DOHH2 (cell line): Measurements from ENCODE around the gene SLC9A9.

Source experiments
- CTCF ChIP-seq: fragments of 200-600 bp; sonication (generic); IDR thresholded peaks from one replicate; pipeline ENCODE4 v1.5.1; 2014; ENCODE audit warnings: antibody characterized with exemption, mild to moderate bottlenecking, low read depth, low read length; ENCODE audit not compliant: poor library complexity, severe bottlenecking
- EZH2phosphoT487 ChIP-seq: fragments of 200-600 bp; sonication (generic); IDR thresholded peaks from 2 replicates; pipeline ENCODE4 v1.6.1; 2017; ENCODE audit warnings: borderline replicate concordance, mild to moderate bottlenecking, antibody characterized with exemption, low read length, moderate library complexity, mixed read lengths

DNA sequence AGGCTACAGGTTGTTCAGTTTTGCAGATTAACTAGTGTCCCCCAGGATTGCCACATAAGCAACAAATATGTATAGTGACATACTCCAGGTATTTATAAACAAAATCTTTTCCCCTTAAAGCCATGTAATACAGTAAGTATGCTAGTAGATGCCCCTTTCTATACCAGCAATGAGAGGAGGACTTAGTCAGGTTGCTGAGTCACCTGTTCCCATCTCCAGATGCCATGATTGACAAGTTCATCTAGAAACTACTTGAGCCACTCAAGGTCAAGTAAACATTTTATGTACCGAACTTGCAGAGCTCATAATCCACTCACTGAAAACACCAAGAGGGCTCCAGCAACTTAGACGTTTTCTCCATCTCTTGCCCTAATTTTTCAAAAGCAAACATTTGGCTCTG is 18.2 kb downstream of the SLC9A9 start:
- TF ChIP-seq EZH2phosphoT487 (no peak), CTCF (no peak)
